ENCODE data around the gene NET1. TPM values are rescaled to one million over a fixed set of nuclear protein-coding genes. Genes with fewer than 3 reads are reported as not detected.

NET1 gene
- total and polyA plus RNA-seq, 2 donors (not counting 3 experiments of a cell fraction or from before 2014, with no cell fraction given): 14.4 to 46.3 TPM

DNA sequence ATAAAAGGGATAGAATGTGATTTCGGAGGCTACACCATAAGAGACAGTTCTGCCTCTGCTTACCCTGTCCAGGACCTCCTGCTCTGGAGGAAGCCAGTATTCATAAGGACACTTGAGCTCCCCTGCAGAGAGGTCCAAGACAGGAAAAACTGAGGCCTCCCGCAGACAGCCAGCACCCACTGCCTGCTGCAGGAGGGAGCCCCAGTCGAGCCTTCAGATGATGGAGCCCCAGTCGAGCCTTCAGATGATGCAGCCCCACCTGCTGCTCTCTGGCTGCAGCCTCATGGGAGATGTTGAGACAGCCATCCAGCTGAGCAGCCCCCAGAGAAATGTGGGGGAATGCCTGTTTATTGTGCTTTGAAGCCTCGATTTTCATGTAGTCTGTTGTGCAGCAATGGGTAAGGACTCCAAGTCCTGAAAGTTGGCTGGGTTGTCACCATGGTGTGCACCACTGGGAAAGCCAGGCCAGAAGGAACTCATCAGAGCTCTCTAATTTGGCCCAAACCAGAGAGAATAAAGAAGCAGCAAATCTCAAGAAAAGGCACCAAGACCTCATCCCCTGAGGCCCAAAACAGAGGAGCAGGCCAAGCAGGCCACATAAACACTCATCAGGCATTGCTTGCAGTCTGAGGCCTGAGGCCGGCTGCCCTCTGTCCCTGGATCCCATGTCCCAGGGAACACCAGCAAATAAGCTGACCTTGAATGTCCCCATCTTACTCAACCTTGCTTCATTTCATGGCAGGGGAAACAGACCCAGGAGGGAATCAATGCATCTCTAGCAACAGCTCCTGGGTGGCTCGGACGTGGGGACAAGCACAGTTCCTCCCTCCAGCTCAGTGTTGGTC lies 56.1 kb downstream of the NET1 start:
- no peak overlapping the region for H3K4me3 ChIP-seq (replicated peaks in 1 of 3; ENCODE audit: insufficient read depth in 1 of 3, low read depth in 1 of 3, low read length in 3 of 3)
- H3K4me2 ChIP-seq (ENCODE audit: insufficient read depth, low read length): no peak overlapping the region
- intact Hi-C loops (cut with micrococcal nuclease) (no loop called here), dilution Hi-C loops (cut with MboI; ENCODE audit: extremely low pct_ligation_motif_present, low sequenced_read_pairs) (no loop called here)
- H3K27me3 ChIP-seq (ENCODE audit: control insufficient read depth in 2 of 2, insufficient read depth in 2 of 2, low read length in 2 of 2): no peaks in the 10 kb centered on the region
- no peak overlapping the region for H3K9ac ChIP-seq (replicated peaks; ENCODE audit: extremely low read depth, insufficient read depth, low read length)
- TF ChIP-seq JUN (IDR thresholded peaks at IDR 0.05; ENCODE audit: borderline replicate concordance, insufficient read depth, insufficient read length, low read depth): no peak
- no peak for FAIRE-seq
- H3K4me1 ChIP-seq (ENCODE audit: control insufficient read depth, extremely low read depth, insufficient read depth, low read length): no peaks in the 10 kb centered on the region
- H3K9me3 ChIP-seq (replicated peaks; ENCODE audit: control insufficient read depth, insufficient read depth, low read length): no peaks in the 10 kb centered on the region
- H3K9me1 ChIP-seq (replicated peaks; ENCODE audit: control insufficient read depth, extremely low read depth, insufficient read depth, low read length): no peaks in the 10 kb centered on the region
- no peak overlapping the region for H2AFZ ChIP-seq (ENCODE audit: low read depth, low read length)
- no peaks in the 10 kb centered on the region for H3K36me3 ChIP-seq (ENCODE audit: control insufficient read depth in 2 of 2, extremely low read depth in 1 of 2, insufficient read depth in 2 of 2, low read length in 2 of 2)
- H3K27ac ChIP-seq (ENCODE audit: insufficient read depth, low read depth, low read length): no peak overlapping the region
- POLR2A ChIA-PET: no interaction called here
- DNase-seq (ENCODE audit: low read depth, low spot score): no peak
- H4K20me1 ChIP-seq (replicated peaks; ENCODE audit: control insufficient read depth, extremely low read depth, insufficient read depth, low read length): no peaks in the 10 kb centered on the region
- no TSS peak for BruUV-seq (replicated peaks)
- no peaks in the 10 kb centered on the region for H3K79me2 ChIP-seq (ENCODE audit: control insufficient read depth, insufficient read depth, low read length)
- CTCF ChIA-PET: interaction anchor here (0.9 to 1.9 kb wide), 4 partner anchors 12 to 162 kb away, joined by 3 to 5 read pairs (median 3); no protein-coding TSS in a partner anchor

DNA sequence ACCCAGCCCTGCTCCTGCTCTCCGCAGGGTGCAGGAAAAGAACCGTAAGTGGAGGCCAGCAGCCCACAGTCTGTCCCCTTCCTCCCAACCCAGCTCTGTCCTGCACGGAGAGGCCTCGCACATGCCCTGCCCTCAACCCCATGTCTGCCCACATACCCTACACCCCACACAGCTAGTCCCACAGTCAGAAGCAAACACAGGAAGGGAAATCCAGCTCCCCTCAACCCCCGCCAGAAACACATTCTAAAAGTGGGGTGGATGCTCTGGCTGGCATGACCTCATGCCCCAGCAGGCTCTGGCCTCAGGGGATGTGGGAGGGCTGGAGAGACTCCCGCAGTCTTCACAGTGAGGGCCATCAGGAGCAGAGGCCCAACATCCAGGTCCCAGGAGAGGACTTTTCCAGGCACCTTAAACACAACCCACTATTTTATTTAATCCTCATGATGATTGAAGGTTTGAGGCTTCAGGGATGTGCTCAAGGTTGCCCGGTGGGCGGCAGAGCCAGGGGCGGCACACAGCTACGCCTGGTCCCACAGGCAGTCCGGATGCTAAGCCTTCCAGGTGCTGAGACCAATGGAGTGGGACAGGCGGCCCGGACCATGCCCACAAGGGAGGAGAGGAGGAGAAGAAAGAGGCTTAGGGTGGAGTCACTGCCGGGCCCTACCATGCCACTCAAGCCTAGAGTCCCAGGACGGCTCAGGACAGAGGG lies 57.1 kb downstream of the NET1 start:
- H3K4me1 ChIP-seq (ENCODE audit: control insufficient read depth, extremely low read depth, insufficient read depth, low read length): no peaks in the 10 kb centered on the region
- no TSS peak for BruUV-seq (replicated peaks)
- H3K4me2 ChIP-seq (ENCODE audit: insufficient read depth, low read length): no peak overlapping the region
- H3K4me3 ChIP-seq (replicated peaks in 1 of 3; ENCODE audit: insufficient read depth in 1 of 3, low read depth in 1 of 3, low read length in 3 of 3): no peak overlapping the region
- no peak overlapping the region for H3K9ac ChIP-seq (replicated peaks; ENCODE audit: extremely low read depth, insufficient read depth, low read length)
- no peak overlapping the region for H2AFZ ChIP-seq (ENCODE audit: low read depth, low read length)
- no peaks in the 10 kb centered on the region for H3K9me1 ChIP-seq (replicated peaks; ENCODE audit: control insufficient read depth, extremely low read depth, insufficient read depth, low read length)
- dilution Hi-C loops (cut with MboI; ENCODE audit: extremely low pct_ligation_motif_present, low sequenced_read_pairs) (no loop called here), intact Hi-C loops (cut with micrococcal nuclease) (no loop called here)
- TF ChIP-seq, protein P1, sequence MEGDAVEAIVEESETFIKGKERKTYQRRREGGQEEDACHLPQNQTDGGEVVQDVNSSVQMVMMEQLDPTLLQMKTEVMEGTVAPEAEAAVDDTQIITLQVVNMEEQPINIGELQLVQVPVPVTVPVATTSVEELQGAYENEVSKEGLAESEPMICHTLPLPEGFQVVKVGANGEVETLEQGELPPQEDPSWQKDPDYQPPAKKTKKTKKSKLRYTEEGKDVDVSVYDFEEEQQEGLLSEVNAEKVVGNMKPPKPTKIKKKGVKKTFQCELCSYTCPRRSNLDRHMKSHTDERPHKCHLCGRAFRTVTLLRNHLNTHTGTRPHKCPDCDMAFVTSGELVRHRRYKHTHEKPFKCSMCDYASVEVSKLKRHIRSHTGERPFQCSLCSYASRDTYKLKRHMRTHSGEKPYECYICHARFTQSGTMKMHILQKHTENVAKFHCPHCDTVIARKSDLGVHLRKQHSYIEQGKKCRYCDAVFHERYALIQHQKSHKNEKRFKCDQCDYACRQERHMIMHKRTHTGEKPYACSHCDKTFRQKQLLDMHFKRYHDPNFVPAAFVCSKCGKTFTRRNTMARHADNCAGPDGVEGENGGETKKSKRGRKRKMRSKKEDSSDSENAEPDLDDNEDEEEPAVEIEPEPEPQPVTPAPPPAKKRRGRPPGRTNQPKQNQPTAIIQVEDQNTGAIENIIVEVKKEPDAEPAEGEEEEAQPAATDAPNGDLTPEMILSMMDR (IDR thresholded peaks at IDR 0.05; ENCODE audit: extremely low read depth in 1 of 2, insufficient read depth in 1 of 2, low read depth in 1 of 2, low read length in 2 of 2): no peak
- no peak for TF ChIP-seq FOS (IDR thresholded peaks at IDR 0.05; ENCODE audit: borderline replicate concordance, insufficient read depth, low read length)
- TF ChIP-seq, protein P2, sequence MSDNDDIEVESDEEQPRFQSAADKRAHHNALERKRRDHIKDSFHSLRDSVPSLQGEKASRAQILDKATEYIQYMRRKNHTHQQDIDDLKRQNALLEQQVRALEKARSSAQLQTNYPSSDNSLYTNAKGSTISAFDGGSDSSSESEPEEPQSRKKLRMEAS (IDR thresholded peaks at IDR 0.05; ENCODE audit: insufficient read depth, insufficient read length): no peak
- POLR2A ChIA-PET: no interaction called here
- no peaks in the 10 kb centered on the region for H3K36me3 ChIP-seq (ENCODE audit: control insufficient read depth in 2 of 2, extremely low read depth in 1 of 2, insufficient read depth in 2 of 2, low read length in 2 of 2)
- CTCF ChIA-PET: interaction anchor here (1.5 to 1.6 kb wide), 2 partner anchors 27 to 161 kb away, joined by 3 read pairs; no protein-coding TSS in a partner anchor
- no peaks in the 10 kb centered on the region for H4K20me1 ChIP-seq (replicated peaks; ENCODE audit: control insufficient read depth, extremely low read depth, insufficient read depth, low read length)
- no peak for FAIRE-seq
- no peaks in the 10 kb centered on the region for H3K79me2 ChIP-seq (ENCODE audit: control insufficient read depth, insufficient read depth, low read length)
- H3K27me3 ChIP-seq (ENCODE audit: control insufficient read depth in 2 of 2, insufficient read depth in 2 of 2, low read length in 2 of 2): no peaks in the 10 kb centered on the region
- no peak overlapping the region for H3K27ac ChIP-seq (ENCODE audit: insufficient read depth, low read depth, low read length)
- DNase-seq (ENCODE audit: low read depth, low spot score): no peak
- H3K9me3 ChIP-seq (replicated peaks; ENCODE audit: control insufficient read depth, insufficient read depth, low read length): no peaks in the 10 kb centered on the region
